OCI-LY3 (cell line): Measurements from ENCODE around the gene ARL17B.
A peak's percentile ranks its signal among the peaks of the same experiment; 100 is the strongest.
"Not testable (repeated sequence)": the region's sequence is repeated elsewhere in the genome, so short reads cannot be mapped to it uniquely, and the experiment has no call there.

Experiments
- H2AFZ ChIP-seq: fragments of 200-600, 300-600 bp; shearing (Covaris generic); 2 replicates; pipeline ENCODE4 v1.6.0; 2014; ENCODE audit warnings: antibody characterized with exemption, low read depth, low read length
- H3K27ac ChIP-seq: fragments of 200-600, 300-600 bp; sonication (generic); 2 replicates; pipeline ENCODE4 v1.5.1; 2014; ENCODE audit warnings: mild to moderate bottlenecking, low read length, moderate library complexity, mixed read lengths
- H3K27me3 ChIP-seq: fragments of 200-600, 300-600 bp; sonication (generic); 2 replicates; pipeline ENCODE4 v1.6.1; 2014; ENCODE audit warnings: low read depth, low read length, mixed read lengths
- H3K36me3 ChIP-seq: fragments of 200-600, 300-600 bp; sonication (generic); replicated peaks from 2 replicates; pipeline ENCODE3; 2014; ENCODE audit warnings: low read depth, low read length, mixed read lengths
- H3K4me1 ChIP-seq: fragments of 300-600, 200-600 bp; sonication (generic); 2 replicates; pipeline ENCODE4 v1.6.1; 2014; ENCODE audit warnings: low read length, mixed read lengths
- H3K4me2 ChIP-seq: fragments of 200-600, 300-600 bp; sonication (generic); 2 replicates; pipeline ENCODE4 v1.6.1; 2014; ENCODE audit warnings: low read length, mixed read lengths
- H3K4me3 ChIP-seq: fragments of 300-600, 200-600 bp; sonication (generic); 2 replicates; pipeline ENCODE4 v1.5.1; 2014; ENCODE audit warnings: antibody characterized with exemption, mild to moderate bottlenecking, low read length, moderate library complexity
- H3K79me2 ChIP-seq: fragments of 300-600, 200-600 bp; shearing (Covaris generic); 2 replicates; pipeline ENCODE4 v1.6.1; 2014; ENCODE audit warnings: mild to moderate bottlenecking, low read length, mixed read lengths
- H3K9ac ChIP-seq: fragments of 300-600, 200-600 bp; shearing (Covaris generic); 2 replicates; pipeline ENCODE4 v1.6.0; 2014; ENCODE audit warnings: mild to moderate bottlenecking, low read length, moderate library complexity
- H3K9me3 ChIP-seq: fragments of 200-600, 300-600 bp; shearing (Covaris generic); 2 replicates; pipeline ENCODE4 v1.6.1; 2014; ENCODE audit warnings: low read length, mixed read lengths; ENCODE audit not compliant: insufficient read depth
- H4K20me1 ChIP-seq: fragments of 200-600, 300-600 bp; sonication (generic); 2 replicates; pipeline ENCODE4 v1.6.1; 2016; ENCODE audit warnings: low read length, mixed read lengths; ENCODE audit not compliant: insufficient read depth

Gene ARL17B

GRCh38 chr17:46225274-46225794, 136.2 kb downstream of the ARL17B start:
- H3K36me3 ChIP-seq, H2AFZ ChIP-seq, H3K27ac ChIP-seq, H3K9me3 ChIP-seq, H3K79me2 ChIP-seq, H4K20me1 ChIP-seq, H3K4me1 ChIP-seq, H3K27me3 ChIP-seq: not testable (repeated sequence)
- H3K9ac ChIP-seq, result peak overlapping the region; percentile 37
- peak overlapping the region; percentile 38; the same call in 1 of the 2 replicates for H3K4me2 ChIP-seq
- H3K4me3 ChIP-seq, result peak overlapping the region; percentile 76

- H3K9ac ChIP-seq, result peak overlapping the region; percentile 37
- H3K4me1 ChIP-seq, H3K27me3 ChIP-seq, H3K79me2 ChIP-seq, H3K9me3 ChIP-seq, H3K36me3 ChIP-seq, H3K27ac ChIP-seq, H2AFZ ChIP-seq, H3K4me2 ChIP-seq, H4K20me1 ChIP-seq: not testable (repeated sequence)
- peak overlapping the region; percentile 76 for H3K4me3 ChIP-seq
Measured at GRCh38 chr17:46224864-46225263, 136.7 kb downstream of the ARL17B start.
